ENCODE measurements around the gene KIAA0513. TPM values are rescaled to one million over a fixed set of nuclear protein-coding genes. Genes with fewer than 3 reads are reported as not detected.

The KIAA0513 gene
- total RNA-seq, 2 experiments from 2014 or later = 9.0 to 10.9 TPM

DNA sequence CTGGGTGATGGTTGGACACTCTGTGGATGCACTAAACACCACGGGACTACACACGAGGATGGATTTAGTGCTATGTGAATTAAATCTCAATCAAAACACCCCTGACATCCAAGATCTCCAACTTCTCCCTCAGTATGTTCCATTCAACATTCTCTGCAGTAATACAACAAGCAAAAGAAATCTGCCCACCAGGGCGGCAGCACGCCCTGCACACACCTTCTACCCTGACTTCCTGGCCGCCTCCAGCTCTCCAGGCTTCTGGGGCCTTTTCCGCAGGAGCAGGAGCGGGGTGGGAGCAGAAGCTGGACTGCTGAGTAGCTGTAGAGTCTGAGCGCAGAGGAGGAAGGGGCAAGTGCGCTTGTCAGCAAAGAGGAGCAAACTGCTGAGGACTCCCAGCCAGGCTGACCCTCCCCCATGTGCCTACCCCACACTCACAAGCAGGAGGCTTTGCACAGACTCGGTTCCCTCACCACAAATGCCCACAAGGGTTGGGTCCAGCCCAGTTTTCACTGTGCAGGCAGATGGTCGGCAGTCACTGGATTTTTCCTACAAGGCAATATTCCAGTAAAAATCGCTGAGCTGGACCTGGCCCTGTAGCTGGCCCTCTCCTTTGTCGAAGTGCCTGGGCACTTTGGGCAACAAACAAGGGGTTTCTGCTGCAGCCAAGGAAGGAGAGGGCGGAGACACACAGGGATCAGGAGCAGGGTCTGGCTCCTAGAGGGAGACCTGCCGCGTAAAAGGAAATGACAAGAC is 39.1 kb upstream of the KIAA0513 start:
- H3K4me3 Mint-ChIP-seq = no peak overlapping the region
- Histone ChIP-seq H3K27me3 (ENCODE audit: control insufficient read depth in 1 of 2, insufficient read depth in 2 of 2, low read length in 2 of 2) (no peaks in the 10 kb centered on the region), H3K4me3 (ENCODE audit: low read length) (no peak overlapping the region), H3K36me3 (ENCODE audit: insufficient read depth, low read length) (peaks cover 68% of the 10 kb centered on the region), H3K9me3 (ENCODE audit: control insufficient read depth in 1 of 2, insufficient read depth in 1 of 2, low read length in 2 of 2) (no peaks in the 10 kb centered on the region), H3K27ac (ENCODE audit: low read depth in 1 of 2, low read length in 2 of 2) (no peak overlapping the region), H3K4me1 (ENCODE audit: insufficient read depth, low read length) (peaks cover 12% of the 10 kb centered on the region)
- no peak for ATAC-seq (ENCODE audit: poor library complexity)
- intact Hi-C loops (cut with DNase I, micrococcal nuclease) = loop anchor here in 1 of 2 experiments (5.0 kb wide), 1 partner anchor 99 kb away; no protein-coding TSS in a partner anchor
- peaks cover 17% of the 10 kb centered on the region for H3K4me1 Mint-ChIP-seq (ENCODE audit: low read depth)
- peaks cover 76% of the 10 kb centered on the region for H3K36me3 Mint-ChIP-seq (ENCODE audit: low read depth)
- no peak overlapping the region for H3K27ac Mint-ChIP-seq
- TF ChIP-seq, protein P1, sequence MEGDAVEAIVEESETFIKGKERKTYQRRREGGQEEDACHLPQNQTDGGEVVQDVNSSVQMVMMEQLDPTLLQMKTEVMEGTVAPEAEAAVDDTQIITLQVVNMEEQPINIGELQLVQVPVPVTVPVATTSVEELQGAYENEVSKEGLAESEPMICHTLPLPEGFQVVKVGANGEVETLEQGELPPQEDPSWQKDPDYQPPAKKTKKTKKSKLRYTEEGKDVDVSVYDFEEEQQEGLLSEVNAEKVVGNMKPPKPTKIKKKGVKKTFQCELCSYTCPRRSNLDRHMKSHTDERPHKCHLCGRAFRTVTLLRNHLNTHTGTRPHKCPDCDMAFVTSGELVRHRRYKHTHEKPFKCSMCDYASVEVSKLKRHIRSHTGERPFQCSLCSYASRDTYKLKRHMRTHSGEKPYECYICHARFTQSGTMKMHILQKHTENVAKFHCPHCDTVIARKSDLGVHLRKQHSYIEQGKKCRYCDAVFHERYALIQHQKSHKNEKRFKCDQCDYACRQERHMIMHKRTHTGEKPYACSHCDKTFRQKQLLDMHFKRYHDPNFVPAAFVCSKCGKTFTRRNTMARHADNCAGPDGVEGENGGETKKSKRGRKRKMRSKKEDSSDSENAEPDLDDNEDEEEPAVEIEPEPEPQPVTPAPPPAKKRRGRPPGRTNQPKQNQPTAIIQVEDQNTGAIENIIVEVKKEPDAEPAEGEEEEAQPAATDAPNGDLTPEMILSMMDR (IDR thresholded peaks at IDR 0.05) = no peak
- POLR2A ChIA-PET = no interaction called here
- CTCF ChIA-PET = no interaction called here
- no peaks in the 10 kb centered on the region for H3K27me3 Mint-ChIP-seq
- no peaks in the 10 kb centered on the region for H3K9me3 Mint-ChIP-seq
- no peak for DNase-seq

DNA sequence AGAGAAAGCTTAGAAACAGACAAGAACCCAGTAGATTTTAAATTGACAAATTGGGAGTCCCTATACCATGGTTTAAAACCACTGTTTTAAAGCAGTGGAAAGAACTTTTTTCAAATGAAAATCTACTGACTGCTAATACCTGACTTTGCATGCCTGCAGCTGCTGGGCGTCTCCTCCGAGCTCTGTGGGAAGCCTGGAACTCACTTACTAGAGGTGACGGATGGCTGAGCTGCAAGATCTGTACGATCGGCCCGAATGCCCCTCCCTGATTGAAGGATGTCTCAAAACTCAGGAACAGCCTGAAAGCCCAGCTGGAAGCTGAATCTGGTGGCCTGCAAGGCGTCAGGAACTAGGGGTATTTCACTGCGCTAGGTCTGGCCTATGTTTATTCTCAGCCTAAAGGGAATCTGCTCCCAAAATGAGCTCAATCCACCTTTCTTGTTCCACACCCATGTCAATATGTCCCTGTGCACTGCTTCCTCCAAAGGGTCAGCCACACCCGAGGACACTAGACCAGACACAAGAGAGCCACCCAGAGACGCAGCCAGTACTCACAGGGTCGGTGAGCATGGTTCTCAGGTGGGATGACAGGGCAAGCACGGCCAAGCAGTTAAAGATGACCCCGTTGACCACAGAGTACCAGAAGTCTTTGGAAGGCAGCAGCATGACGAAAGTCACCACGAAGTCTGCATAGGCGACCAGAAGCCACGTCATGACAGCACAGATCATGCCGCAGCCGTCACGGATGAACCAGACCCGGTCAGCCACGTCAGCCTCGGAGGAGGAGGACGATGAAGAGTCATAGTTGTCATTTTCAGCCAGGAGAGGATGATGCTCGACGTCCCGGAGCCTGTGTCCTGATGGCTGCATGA is 37.6 kb upstream of the KIAA0513 start:
- Histone ChIP-seq H3K4me3 (ENCODE audit: low read length) (no peak overlapping the region), H3K4me1 (ENCODE audit: insufficient read depth, low read length) (peaks cover 9% of the 10 kb centered on the region), H3K36me3 (ENCODE audit: insufficient read depth, low read length) (peaks cover 74% of the 10 kb centered on the region), H3K27ac (ENCODE audit: low read depth in 1 of 2, low read length in 2 of 2) (no peak overlapping the region), H3K9me3 (ENCODE audit: control insufficient read depth in 1 of 2, insufficient read depth in 1 of 2, low read length in 2 of 2) (no peaks in the 10 kb centered on the region), H3K27me3 (ENCODE audit: control insufficient read depth in 1 of 2, insufficient read depth in 2 of 2, low read length in 2 of 2) (no peaks in the 10 kb centered on the region)
- intact Hi-C loops (cut with DNase I, micrococcal nuclease) = loop anchor here in 1 of 2 experiments (5.0 kb wide), 1 partner anchor 97 kb away; no protein-coding TSS in a partner anchor
- no peaks in the 10 kb centered on the region for H3K9me3 Mint-ChIP-seq
- H3K36me3 Mint-ChIP-seq (ENCODE audit: low read depth) = peaks cover 86% of the 10 kb centered on the region
- no peaks in the 10 kb centered on the region for H3K27me3 Mint-ChIP-seq
- no peak overlapping the region for H3K27ac Mint-ChIP-seq
- ChIA-PET POLR2A (interaction anchor here (0.7 kb wide), 1 partner anchor 21 kb away, joined by 3 read pairs; the partner anchor contains the start of gene ZDHHC7), CTCF (no interaction called here)
- TF ChIP-seq, protein P1 (IDR thresholded peaks at IDR 0.05) = no peak
- ATAC-seq (ENCODE audit: poor library complexity) = no peak
- no peak for DNase-seq
- peaks cover 22% of the 10 kb centered on the region for H3K4me1 Mint-ChIP-seq (ENCODE audit: low read depth)
- H3K4me3 Mint-ChIP-seq = no peak overlapping the region

DNA sequence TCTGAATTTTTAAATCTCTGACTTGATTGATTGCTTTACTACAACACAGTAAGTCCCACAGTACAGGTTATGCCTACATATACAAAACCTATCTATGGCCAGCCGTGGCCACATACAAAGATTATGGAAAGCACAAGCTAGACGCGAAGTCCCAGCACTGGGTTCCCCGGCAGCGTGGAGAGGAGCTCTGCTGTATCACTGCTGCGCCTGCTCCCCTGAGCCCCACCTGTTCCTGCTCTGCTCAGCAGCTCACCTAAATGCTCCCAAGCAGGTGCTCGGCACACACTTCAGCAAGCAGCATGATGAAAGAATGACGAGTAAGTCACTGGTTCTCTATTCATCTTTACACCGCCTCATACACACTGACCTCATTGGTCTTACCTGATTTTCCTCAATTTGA is 36.8 kb upstream of the KIAA0513 start:
- H3K27me3 Mint-ChIP-seq = no peaks in the 10 kb centered on the region
- H3K36me3 Mint-ChIP-seq (ENCODE audit: low read depth) = peaks cover 86% of the 10 kb centered on the region
- Histone ChIP-seq H3K4me3 (ENCODE audit: low read length) (no peak overlapping the region), H3K36me3 (ENCODE audit: insufficient read depth, low read length) (peaks cover 76% of the 10 kb centered on the region), H3K27me3 (ENCODE audit: control insufficient read depth in 1 of 2, insufficient read depth in 2 of 2, low read length in 2 of 2) (no peaks in the 10 kb centered on the region), H3K27ac (ENCODE audit: low read depth in 1 of 2, low read length in 2 of 2) (no peak overlapping the region), H3K9me3 (ENCODE audit: control insufficient read depth in 1 of 2, insufficient read depth in 1 of 2, low read length in 2 of 2) (no peaks in the 10 kb centered on the region), H3K4me1 (ENCODE audit: insufficient read depth, low read length) (peaks cover 10% of the 10 kb centered on the region)
- TF ChIP-seq, protein P1 (IDR thresholded peaks at IDR 0.05) = no peak
- ChIA-PET POLR2A (no interaction called here), CTCF (no interaction called here)
- H3K4me3 Mint-ChIP-seq = no peak overlapping the region
- intact Hi-C loops (cut with DNase I, micrococcal nuclease) = no loop called here
- no peak for DNase-seq
- H3K9me3 Mint-ChIP-seq = no peaks in the 10 kb centered on the region
- H3K27ac Mint-ChIP-seq = no peak overlapping the region
- no peak for ATAC-seq (ENCODE audit: poor library complexity)
- peaks cover 29% of the 10 kb centered on the region for H3K4me1 Mint-ChIP-seq (ENCODE audit: low read depth)

All from CD4-positive, alpha-beta T cell (primary cell).